DND-41 (cell line): ENCODE measurements around the gene BCR.

Experiments
- ATAC-seq: fragments of 200-7000 bp; cut with Tn5 transposase; 3 replicates; pipeline ENCODE4 v1.9.1; 2021; ENCODE audit warnings: low read depth; ENCODE audit not compliant: insufficient read depth
- DNase-seq: peaks from one replicate; pipeline ENCODE4 v3.0.0-alpha.2; 2020
- H2AFZ ChIP-seq: 2 replicates; pipeline ENCODE4 v1.6.0; 2012; ENCODE audit warnings: low read depth, low read length
- H3K27ac ChIP-seq: 2 replicates; pipeline ENCODE4 v1.5.1; 2012; ENCODE audit warnings: low read length, inconsistent platforms
- H3K27me3 ChIP-seq: fragments of 200-600 bp; sonication (generic); 2 replicates; pipeline ENCODE4 v1.6.0; 2012; ENCODE audit warnings: low read length, mild to moderate bottlenecking, inconsistent platforms; ENCODE audit not compliant: insufficient read depth, poor library complexity
- H3K36me3 ChIP-seq: 2 replicates; pipeline ENCODE4 v1.5.1; 2012; ENCODE audit warnings: low read length, inconsistent platforms; ENCODE audit not compliant: insufficient read depth
- H3K4me1 ChIP-seq: 2 replicates; pipeline ENCODE4 v1.5.1; 2012; ENCODE audit warnings: mild to moderate bottlenecking, low read length; ENCODE audit not compliant: insufficient read depth
- H3K4me2 ChIP-seq: 2 replicates; pipeline ENCODE4 v1.6.0; 2012; ENCODE audit warnings: mild to moderate bottlenecking, moderate library complexity, low read length, inconsistent platforms; ENCODE audit not compliant: insufficient read depth
- H3K4me3 ChIP-seq, 2 experiments: fragments of 200-600 bp in 1 of 2; shearing (Covaris generic) in 1 of 2; 2 replicates each; pipeline ENCODE4 v1.5.1; 2012 to 2016; ENCODE audit warnings: inconsistent platforms in 2 of 2, low read length in 2 of 2, mild to moderate bottlenecking in 2 of 2, low read depth in 1 of 2, moderate library complexity in 1 of 2
- H3K79me2 ChIP-seq: 2 replicates; pipeline ENCODE4 v1.6.0; 2012; ENCODE audit warnings: low read length, inconsistent platforms; ENCODE audit not compliant: insufficient read depth
- H3K9ac ChIP-seq: 2 replicates; pipeline ENCODE4 v1.6.0; 2012; ENCODE audit warnings: low read depth, mild to moderate bottlenecking, inconsistent platforms, low read length, moderate library complexity
- H3K9me3 ChIP-seq: 2 replicates; pipeline ENCODE4 v1.5.1; 2012; ENCODE audit warnings: low read length, moderate library complexity, mild to moderate bottlenecking, inconsistent platforms; ENCODE audit not compliant: insufficient read depth, severe bottlenecking
- H4K20me1 ChIP-seq: 2 replicates; pipeline ENCODE4 v1.6.0; 2012; ENCODE audit warnings: low read length; ENCODE audit not compliant: insufficient read depth
- CTCF ChIP-seq: IDR thresholded peaks from 2 replicates; pipeline ENCODE4 v1.5.1; 2012; ENCODE audit warnings: borderline replicate concordance, low read length, moderate library complexity, mild to moderate bottlenecking; ENCODE audit not compliant: poor library complexity, severe bottlenecking; ENCODE audit errors: extremely low read depth
- EZH2 ChIP-seq: IDR thresholded peaks from 3 replicates; pipeline ENCODE4 v1.6.1; 2012; ENCODE audit warnings: borderline replicate concordance, low read depth, mild to moderate bottlenecking, moderate library complexity, low read length, inconsistent platforms; ENCODE audit not compliant: severe bottlenecking

The BCR gene

GRCh38 chr22:23166042-23166831, 14.1 kb upstream of the BCR start:
- DNase-seq (no peak), ATAC-seq (no peak)
- Histone ChIP-seq H3K4me2 (no peak overlapping the region), H3K79me2 (no peaks in the 10 kb centered on the region), H3K27me3 (no peaks in the 10 kb centered on the region), H3K36me3 (no peaks in the 10 kb centered on the region), H3K9ac (no peak overlapping the region), H3K4me3 (no peak overlapping the region), H4K20me1 (peaks cover 4% of the 10 kb centered on the region; the same call in 1 of the 2 replicates), H2AFZ (no peak overlapping the region), H3K27ac (no peak overlapping the region), H3K4me1 (no peaks in the 10 kb centered on the region), H3K9me3 (no peaks in the 10 kb centered on the region)
- TF ChIP-seq EZH2 = no peak
- TF ChIP-seq CTCF = no peak

- DNase-seq (no peak), ATAC-seq (no peak)
- Histone ChIP-seq H3K27me3 (no peaks in the 10 kb centered on the region), H4K20me1 (peaks cover 4% of the 10 kb centered on the region; the same call in 1 of the 2 replicates), H3K9me3 (no peaks in the 10 kb centered on the region), H3K79me2 (no peaks in the 10 kb centered on the region), H3K9ac (no peak overlapping the region), H3K36me3 (no peaks in the 10 kb centered on the region), H3K27ac (no peak overlapping the region), H2AFZ (no peak overlapping the region), H3K4me3 (no peak overlapping the region), H3K4me1 (no peaks in the 10 kb centered on the region), H3K4me2 (no peak overlapping the region)
- TF ChIP-seq CTCF = no peak
- TF ChIP-seq EZH2 = no peak
Observed at GRCh38 chr22:23166841-23167616, 13.3 kb upstream of the BCR start.

GRCh38 chr22:23168391-23169042, 11.8 kb upstream of the BCR start:
- no peak for TF ChIP-seq EZH2
- no peak for TF ChIP-seq CTCF
- no peak for ATAC-seq
- H3K9ac ChIP-seq = no peak overlapping the region
- no peak for DNase-seq
- H3K4me2 ChIP-seq = no peak overlapping the region
- no peak overlapping the region for H2AFZ ChIP-seq
- no peaks in the 10 kb centered on the region for H3K36me3 ChIP-seq
- peaks cover 4% of the 10 kb centered on the region; the same call in 1 of the 2 replicates for H4K20me1 ChIP-seq
- H3K27ac ChIP-seq = no peak overlapping the region
- no peak overlapping the region for H3K4me3 ChIP-seq
- no peaks in the 10 kb centered on the region for H3K9me3 ChIP-seq
- H3K79me2 ChIP-seq = no peaks in the 10 kb centered on the region
- H3K4me1 ChIP-seq = no peaks in the 10 kb centered on the region
- H3K27me3 ChIP-seq = no peaks in the 10 kb centered on the region
